NCI-H2171 treated with DMSO at 0.1 percent for 48 hours (cell line): Measurements from ENCODE around the gene PARD3B.
"Not testable (repeated sequence)": the region's sequence is repeated elsewhere in the genome, so short reads cannot be mapped to it uniquely, and the experiment has no call there.

Source experiments
- DNase-seq: peaks from one replicate; lab custom pipeline; 2025; lab: John Stamatoyannopoulos, UW

Gene PARD3B

GRCh38 chr2:204539019-204539385, 6.3 kb upstream of the PARD3B start:
- no peak for DNase-seq

- no peak for DNase-seq
Observed at GRCh38 chr2:204541637-204542036, 3.6 kb upstream of the PARD3B start.

DNA sequence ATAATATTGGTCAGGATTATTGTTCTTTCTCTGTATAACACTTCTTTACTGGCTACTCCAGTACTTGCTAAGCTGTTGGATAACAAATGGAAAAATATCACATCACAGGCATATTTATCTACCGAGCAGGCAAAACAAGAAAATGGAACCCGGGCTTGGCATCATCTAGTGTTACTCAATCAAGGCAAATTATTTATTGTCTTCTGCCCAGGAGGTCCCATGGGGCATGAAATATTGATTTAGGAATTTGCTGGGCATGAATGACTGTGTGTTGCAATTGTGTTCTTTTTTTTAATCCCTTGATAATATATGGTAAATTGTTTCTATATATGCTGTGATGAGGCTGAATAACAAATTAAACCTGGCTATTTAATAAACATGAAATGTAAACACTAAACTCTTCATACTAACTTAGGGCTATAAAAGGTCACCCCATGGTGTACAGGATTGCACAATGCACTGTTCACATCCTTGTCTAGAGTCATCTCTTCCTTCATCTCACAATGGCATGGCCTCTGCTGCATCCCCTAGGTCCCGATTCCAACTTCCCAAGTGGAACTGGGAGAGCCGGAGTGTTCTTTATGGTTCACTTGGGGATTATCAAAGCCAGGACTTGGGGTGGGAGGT, 2.2 kb upstream of the PARD3B start:
- DNase-seq, result peak; percentile 51

DNA sequence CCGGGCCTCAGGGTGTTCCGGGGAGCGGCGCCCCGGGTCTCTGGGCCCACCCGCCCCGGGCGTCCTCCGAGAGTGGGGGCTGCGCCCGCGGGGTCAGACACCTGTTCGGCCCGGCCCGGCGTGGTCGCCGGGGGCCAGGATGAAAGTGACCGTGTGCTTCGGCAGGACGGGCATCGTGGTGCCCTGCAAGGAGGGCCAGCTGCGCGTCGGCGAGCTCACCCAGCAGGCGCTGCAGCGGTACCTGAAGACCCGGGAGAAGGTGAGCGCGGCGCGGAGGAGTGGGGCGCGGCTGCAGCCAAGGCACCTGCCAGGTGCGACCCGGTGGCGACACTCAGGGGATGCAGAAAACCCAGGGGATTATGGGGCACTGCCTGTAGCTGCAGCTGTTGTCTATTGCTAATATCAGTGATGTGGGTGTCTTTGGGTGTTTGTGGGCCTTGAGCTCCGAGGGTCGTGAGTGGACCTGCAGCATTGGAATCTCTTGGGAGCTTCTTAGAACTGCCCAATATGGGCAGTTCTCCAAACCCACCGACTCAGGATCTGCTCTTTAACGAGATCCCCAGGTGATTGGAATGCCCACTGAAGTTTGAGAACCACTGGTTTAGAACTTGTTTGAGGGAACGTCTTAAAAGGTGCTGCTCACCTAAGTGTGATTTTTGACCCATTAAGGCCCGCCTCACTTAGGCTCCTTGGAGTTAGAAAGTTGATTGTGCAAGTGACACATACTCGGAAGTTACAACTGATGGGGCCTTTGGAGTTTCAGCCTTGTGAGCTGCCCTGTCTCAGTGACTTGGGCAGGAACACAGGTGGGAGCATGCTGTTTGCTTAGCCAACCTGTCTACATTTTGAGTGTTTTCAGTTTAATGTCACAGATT, 823 bp downstream of the PARD3B start:
- DNase-seq, result peak; percentile 64

GRCh38 chr2:204550751-204551511, 5.7 kb downstream of the PARD3B start:
- DNase-seq, result no peak

GRCh38 chr2:204551512-204551863, 6.2 kb downstream of the PARD3B start:
- no peak for DNase-seq

DNA sequence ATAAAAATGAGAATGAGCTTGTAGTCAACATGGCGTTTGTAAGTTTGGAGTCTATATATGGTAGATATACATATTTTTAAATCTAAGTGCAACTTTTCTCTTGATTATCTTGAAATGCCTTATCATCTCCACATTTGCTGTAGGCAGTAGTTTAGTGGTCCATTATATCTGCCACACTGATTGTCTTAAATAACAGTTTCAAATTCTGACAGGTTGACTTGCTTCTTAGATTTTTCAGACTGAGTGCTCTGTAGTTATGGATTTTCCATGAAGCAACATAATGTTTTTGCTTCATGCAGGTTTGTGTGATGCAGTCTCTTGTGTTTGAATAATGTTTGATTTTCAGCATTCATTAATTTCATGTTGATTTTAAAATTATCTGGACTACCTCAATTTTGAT, 12.3 kb downstream of the PARD3B start:
- DNase-seq, result no peak

GRCh38 chr2:204559358-204559757, 14.1 kb downstream of the PARD3B start:
- not testable (repeated sequence) for DNase-seq

DNA sequence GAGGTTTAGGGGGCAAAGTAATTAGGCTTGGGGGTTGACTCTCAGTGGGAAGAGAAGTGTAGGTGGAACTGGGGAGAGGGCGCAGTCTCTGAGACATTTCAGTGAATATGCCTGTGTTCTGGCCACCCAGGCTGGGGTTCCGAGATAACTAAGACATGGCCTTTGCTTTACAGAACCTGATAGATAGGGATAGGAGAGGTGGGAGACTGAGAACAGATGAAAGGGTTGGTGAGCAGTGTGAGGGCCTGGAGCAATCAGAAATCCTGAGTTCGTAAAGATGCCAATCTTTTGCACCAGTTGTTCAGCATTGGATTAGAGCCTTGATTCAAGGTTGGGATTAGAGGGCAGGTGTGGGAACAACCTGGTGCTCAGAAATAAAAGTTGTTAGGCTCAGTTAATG, 15.6 kb downstream of the PARD3B start:
- no peak for DNase-seq

DNA sequence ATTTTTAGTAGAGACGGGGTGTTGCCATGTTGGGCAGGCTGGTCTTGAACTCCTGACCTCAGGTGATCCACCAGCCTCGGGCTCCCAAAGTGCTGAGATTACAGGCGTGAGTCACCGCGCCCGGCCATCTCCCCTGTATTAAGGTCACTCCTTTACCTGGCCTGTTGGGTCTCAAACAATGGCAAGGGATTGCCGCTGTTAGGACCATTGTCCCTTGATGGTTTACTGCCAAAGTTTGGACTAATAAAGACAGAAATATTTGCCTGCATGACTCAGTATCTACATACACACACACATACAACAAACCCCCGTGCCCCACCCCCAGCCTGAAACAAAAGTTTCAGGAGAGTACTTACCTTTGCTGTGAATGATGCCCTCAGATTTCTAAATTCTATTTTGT, 16.5 kb downstream of the PARD3B start:
- DNase-seq, result no peak

GRCh38 chr2:204566439-204566838, 21.2 kb downstream of the PARD3B start:
- DNase-seq, result no peak

GRCh38 chr2:204570421-204570820, 25.1 kb downstream of the PARD3B start:
- no peak for DNase-seq

GRCh38 chr2:204571041-204571440, 25.8 kb downstream of the PARD3B start:
- no peak for DNase-seq

DNA sequence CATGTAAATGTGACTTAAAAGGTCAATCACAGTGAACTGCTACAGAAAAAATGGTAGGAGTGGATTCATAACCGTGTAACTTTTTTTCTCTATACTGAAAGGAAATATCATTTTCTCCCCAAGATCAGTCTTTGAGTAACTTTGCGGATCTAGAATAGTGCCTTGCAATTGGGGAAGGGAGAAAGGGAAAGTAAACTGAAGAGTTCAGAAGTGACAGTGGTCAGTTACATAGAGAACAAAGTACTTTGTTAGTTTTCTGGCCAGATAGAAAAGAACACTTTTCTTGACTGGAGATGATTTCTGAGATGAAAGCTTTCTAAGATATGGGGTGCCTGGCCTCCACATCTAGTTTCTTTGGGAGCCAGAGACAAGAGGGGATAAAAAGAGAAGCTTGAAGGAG, 26.6 kb downstream of the PARD3B start:
- no peak for DNase-seq

GRCh38 chr2:204573221-204573620, 27.9 kb downstream of the PARD3B start:
- no peak for DNase-seq

GRCh38 chr2:204574486-204574885, 29.2 kb downstream of the PARD3B start:
- DNase-seq, result no peak

DNA sequence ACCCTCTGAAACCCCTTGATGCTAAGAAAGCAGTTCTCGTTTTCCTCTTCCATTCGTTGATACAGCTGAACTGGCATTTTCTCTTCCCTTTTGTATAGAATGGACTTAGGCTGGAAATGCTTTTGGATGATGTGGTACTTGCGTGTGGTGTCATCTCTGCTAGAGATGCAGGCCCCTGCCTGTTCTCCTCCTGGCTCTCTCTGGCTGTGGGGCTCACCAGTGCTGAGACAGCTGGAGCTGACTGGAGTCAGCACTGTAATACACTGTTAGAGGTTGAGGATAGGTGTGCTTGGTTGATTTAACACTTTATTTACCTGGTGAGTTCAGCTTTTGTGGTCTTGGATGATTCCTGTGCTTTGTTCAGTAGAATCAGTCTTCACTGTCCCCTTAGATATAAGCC, 30.2 kb downstream of the PARD3B start:
- no peak for DNase-seq

DNA sequence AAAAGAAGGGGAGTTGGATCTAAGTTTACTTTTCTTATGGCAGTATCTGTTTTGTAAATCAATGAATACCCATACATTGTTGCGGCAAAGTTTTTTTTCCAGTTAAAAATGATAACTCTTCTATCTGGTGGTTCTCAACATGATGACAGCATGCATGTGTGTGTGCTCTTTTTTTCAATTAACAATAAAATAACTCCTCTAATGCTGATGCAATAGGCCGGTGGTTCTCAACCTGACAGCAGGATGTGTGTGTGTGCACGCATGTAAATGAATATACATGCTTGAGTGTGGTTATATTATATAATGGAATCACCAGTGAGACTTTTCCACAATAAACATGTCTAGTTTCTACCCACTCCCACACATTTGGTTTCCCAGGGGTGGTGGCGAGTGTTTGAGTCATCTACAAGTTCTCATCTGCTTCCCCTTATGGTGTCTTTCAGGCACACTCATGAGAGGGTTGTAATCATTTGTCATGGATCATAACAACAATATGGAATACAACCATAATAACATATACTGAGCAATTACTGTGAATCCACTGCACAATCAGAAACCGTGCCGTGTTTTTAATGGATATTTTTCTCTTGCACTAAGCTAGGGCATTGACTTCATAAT, 31.2 kb downstream of the PARD3B start:
- DNase-seq, result no peak

- DNase-seq, result no peak
Observed at GRCh38 chr2:204578928-204579598, 33.8 kb downstream of the PARD3B start.

DNA sequence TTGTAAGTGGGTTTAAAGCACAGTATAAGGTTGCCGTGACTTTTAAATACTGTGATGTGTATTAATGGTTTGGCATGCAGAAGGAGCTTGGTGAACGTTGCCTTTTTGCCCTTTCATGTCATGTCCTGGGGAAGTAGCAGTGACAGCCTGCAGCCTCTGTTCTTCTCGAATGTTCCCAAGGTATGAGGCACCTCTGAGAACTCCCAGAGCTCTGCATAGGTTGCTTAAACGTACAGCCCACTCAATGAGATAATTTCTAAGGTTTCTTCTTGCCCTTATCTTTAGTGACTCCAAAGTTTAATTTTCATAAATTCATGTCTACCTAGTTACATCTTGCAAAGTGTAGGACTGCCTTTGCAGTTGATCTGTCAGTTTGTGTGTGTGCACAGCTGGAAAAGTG, 36.7 kb downstream of the PARD3B start:
- no peak for DNase-seq

DNA sequence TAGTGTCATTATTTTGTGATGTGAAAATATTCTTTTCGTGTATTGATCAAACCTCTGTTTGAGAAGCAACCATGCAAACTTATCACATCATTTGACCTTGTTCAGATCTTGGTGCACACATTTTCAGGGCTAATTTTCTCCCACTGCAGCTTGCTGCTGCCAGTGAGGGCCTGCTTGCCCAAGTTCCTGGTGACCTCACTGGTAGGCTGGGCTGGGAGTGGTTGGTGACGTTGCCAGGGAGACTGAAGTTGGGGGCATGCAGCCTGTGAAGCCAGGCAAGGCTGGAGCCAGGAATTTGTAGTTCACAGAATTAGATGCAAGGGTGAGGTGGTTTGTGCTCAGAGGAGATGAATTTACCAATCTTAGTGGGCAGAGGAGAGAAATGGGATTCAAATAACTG, 38.5 kb downstream of the PARD3B start:
- no peak for DNase-seq

DNA sequence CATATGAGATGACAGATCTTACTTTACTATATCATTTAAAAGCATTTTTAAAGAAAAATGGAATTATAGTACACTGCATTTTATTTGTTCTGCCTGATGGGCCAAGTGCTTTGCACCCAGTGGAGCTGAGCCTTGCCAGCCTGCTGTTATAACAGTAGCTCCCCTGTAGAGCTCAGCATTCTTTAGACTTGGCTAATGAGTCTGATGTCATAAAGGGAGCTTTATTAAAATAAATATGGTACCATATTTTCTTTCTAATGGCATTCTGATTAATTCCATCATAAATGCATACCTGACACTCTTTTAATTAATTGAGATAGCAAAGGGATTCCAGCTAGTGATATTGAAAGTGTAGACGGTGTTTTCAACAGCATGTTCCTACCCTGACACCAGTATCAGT, 40.7 kb downstream of the PARD3B start:
- no peak for DNase-seq
